ENCODE measurements around the gene WDR48.

Gene WDR48

GRCh38 chr3:39063143-39063542 is 11.3 kb downstream of the WDR48 start:
- Histone ChIP-seq H3K27me3 (ENCODE audit: control insufficient read depth, insufficient read depth, low read length) (no peaks in the 10 kb centered on the region), H3K27ac (ENCODE audit: low read depth, low read length) (no peak overlapping the region), H3K9ac (ENCODE audit: low read depth, low read length) (no peak overlapping the region), H3K4me1 (ENCODE audit: control insufficient read depth, insufficient read depth, low read length) (0 out of 2 replicates have a peak, but pooled peaks cover 4% of the 10 kb centered on the region), H3K9me3 (ENCODE audit: control insufficient read depth, insufficient read depth, low read length) (no peaks in the 10 kb centered on the region), H3K4me3 (ENCODE audit: low read depth, low read length) (no peak overlapping the region), H3K36me3 (ENCODE audit: control insufficient read depth, insufficient read depth, low read length) (peaks cover 24% of the 10 kb centered on the region)

GRCh38 chr3:39064646-39065045 is 12.8 kb downstream of the WDR48 start:
- no peak overlapping the region for H3K27ac ChIP-seq (ENCODE audit: low read depth, low read length)
- H3K4me1 ChIP-seq (ENCODE audit: control insufficient read depth, insufficient read depth, low read length), result 0 out of 2 replicates have a peak, but pooled peaks cover under 1% of the 10 kb centered on the region
- H3K36me3 ChIP-seq (ENCODE audit: control insufficient read depth, insufficient read depth, low read length), result peaks cover 38% of the 10 kb centered on the region
- no peaks in the 10 kb centered on the region for H3K27me3 ChIP-seq (ENCODE audit: control insufficient read depth, insufficient read depth, low read length)
- no peak overlapping the region for H3K4me3 ChIP-seq (ENCODE audit: low read depth, low read length)
- no peak overlapping the region for H3K9ac ChIP-seq (ENCODE audit: low read depth, low read length)
- H3K9me3 ChIP-seq (ENCODE audit: control insufficient read depth, insufficient read depth, low read length), result no peaks in the 10 kb centered on the region

GRCh38 chr3:39065197-39065596 is 13.4 kb downstream of the WDR48 start:
- Histone ChIP-seq H3K9ac (ENCODE audit: low read depth, low read length) (no peak overlapping the region), H3K27me3 (ENCODE audit: control insufficient read depth, insufficient read depth, low read length) (no peaks in the 10 kb centered on the region), H3K4me3 (ENCODE audit: low read depth, low read length) (no peak overlapping the region), H3K4me1 (ENCODE audit: control insufficient read depth, insufficient read depth, low read length) (no peaks in the 10 kb centered on the region), H3K27ac (ENCODE audit: low read depth, low read length) (no peak overlapping the region), H3K9me3 (ENCODE audit: control insufficient read depth, insufficient read depth, low read length) (no peaks in the 10 kb centered on the region), H3K36me3 (ENCODE audit: control insufficient read depth, insufficient read depth, low read length) (peaks cover 43% of the 10 kb centered on the region)

GRCh38 chr3:39067286-39067685 is 15.5 kb downstream of the WDR48 start:
- no peaks in the 10 kb centered on the region for H3K4me1 ChIP-seq (ENCODE audit: control insufficient read depth, insufficient read depth, low read length)
- H3K27me3 ChIP-seq (ENCODE audit: control insufficient read depth, insufficient read depth, low read length), result no peaks in the 10 kb centered on the region
- peaks cover 59% of the 10 kb centered on the region for H3K36me3 ChIP-seq (ENCODE audit: control insufficient read depth, insufficient read depth, low read length)
- no peak overlapping the region for H3K4me3 ChIP-seq (ENCODE audit: low read depth, low read length)
- no peak overlapping the region for H3K9ac ChIP-seq (ENCODE audit: low read depth, low read length)
- H3K27ac ChIP-seq (ENCODE audit: low read depth, low read length), result no peak overlapping the region
- no peaks in the 10 kb centered on the region for H3K9me3 ChIP-seq (ENCODE audit: control insufficient read depth, insufficient read depth, low read length)

- H3K9ac ChIP-seq (ENCODE audit: low read depth, low read length), result no peak overlapping the region
- H3K4me3 ChIP-seq (ENCODE audit: low read depth, low read length), result no peak overlapping the region
- no peak overlapping the region for H3K27ac ChIP-seq (ENCODE audit: low read depth, low read length)
- peaks cover 72% of the 10 kb centered on the region for H3K36me3 ChIP-seq (ENCODE audit: control insufficient read depth, insufficient read depth, low read length)
- H3K4me1 ChIP-seq (ENCODE audit: control insufficient read depth, insufficient read depth, low read length), result no peaks in the 10 kb centered on the region
- H3K27me3 ChIP-seq (ENCODE audit: control insufficient read depth, insufficient read depth, low read length), result no peaks in the 10 kb centered on the region
- H3K9me3 ChIP-seq (ENCODE audit: control insufficient read depth, insufficient read depth, low read length), result no peaks in the 10 kb centered on the region
Measured at GRCh38 chr3:39068556-39068955, 16.7 kb downstream of the WDR48 start.

- H3K4me1 ChIP-seq (ENCODE audit: control insufficient read depth, insufficient read depth, low read length), result no peaks in the 10 kb centered on the region
- H3K27me3 ChIP-seq (ENCODE audit: control insufficient read depth, insufficient read depth, low read length), result no peaks in the 10 kb centered on the region
- no peak overlapping the region for H3K4me3 ChIP-seq (ENCODE audit: low read depth, low read length)
- no peak overlapping the region for H3K9ac ChIP-seq (ENCODE audit: low read depth, low read length)
- no peak overlapping the region for H3K27ac ChIP-seq (ENCODE audit: low read depth, low read length)
- no peaks in the 10 kb centered on the region for H3K9me3 ChIP-seq (ENCODE audit: control insufficient read depth, insufficient read depth, low read length)
- peaks cover 82% of the 10 kb centered on the region for H3K36me3 ChIP-seq (ENCODE audit: control insufficient read depth, insufficient read depth, low read length)
Measured at GRCh38 chr3:39075910-39076309, 24.1 kb downstream of the WDR48 start.

- Histone ChIP-seq H3K27me3 (ENCODE audit: control insufficient read depth, insufficient read depth, low read length) (no peaks in the 10 kb centered on the region), H3K27ac (ENCODE audit: low read depth, low read length) (no peak overlapping the region), H3K9me3 (ENCODE audit: control insufficient read depth, insufficient read depth, low read length) (no peaks in the 10 kb centered on the region), H3K36me3 (ENCODE audit: control insufficient read depth, insufficient read depth, low read length) (peaks cover 60% of the 10 kb centered on the region), H3K9ac (ENCODE audit: low read depth, low read length) (no peak overlapping the region), H3K4me3 (ENCODE audit: low read depth, low read length) (no peak overlapping the region), H3K4me1 (ENCODE audit: control insufficient read depth, insufficient read depth, low read length) (no peaks in the 10 kb centered on the region)
Measured at GRCh38 chr3:39079530-39079929, 27.7 kb downstream of the WDR48 start.

- no peak overlapping the region for H3K9ac ChIP-seq (ENCODE audit: low read depth, low read length)
- H3K27me3 ChIP-seq (ENCODE audit: control insufficient read depth, insufficient read depth, low read length), result no peaks in the 10 kb centered on the region
- H3K4me1 ChIP-seq (ENCODE audit: control insufficient read depth, insufficient read depth, low read length), result no peaks in the 10 kb centered on the region
- H3K4me3 ChIP-seq (ENCODE audit: low read depth, low read length), result no peak overlapping the region
- no peak overlapping the region for H3K27ac ChIP-seq (ENCODE audit: low read depth, low read length)
- H3K36me3 ChIP-seq (ENCODE audit: control insufficient read depth, insufficient read depth, low read length), result peaks cover 57% of the 10 kb centered on the region
- no peaks in the 10 kb centered on the region for H3K9me3 ChIP-seq (ENCODE audit: control insufficient read depth, insufficient read depth, low read length)
Measured at GRCh38 chr3:39080026-39080425, 28.2 kb downstream of the WDR48 start.

GRCh38 chr3:39082666-39083313 is 31.0 kb downstream of the WDR48 start:
- peaks cover 58% of the 10 kb centered on the region for H3K36me3 ChIP-seq (ENCODE audit: control insufficient read depth, insufficient read depth, low read length)
- H3K27me3 ChIP-seq (ENCODE audit: control insufficient read depth, insufficient read depth, low read length), result no peaks in the 10 kb centered on the region
- H3K9ac ChIP-seq (ENCODE audit: low read depth, low read length), result no peak overlapping the region
- no peaks in the 10 kb centered on the region for H3K9me3 ChIP-seq (ENCODE audit: control insufficient read depth, insufficient read depth, low read length)
- no peak overlapping the region for H3K27ac ChIP-seq (ENCODE audit: low read depth, low read length)
- H3K4me3 ChIP-seq (ENCODE audit: low read depth, low read length), result no peak overlapping the region
- no peaks in the 10 kb centered on the region for H3K4me1 ChIP-seq (ENCODE audit: control insufficient read depth, insufficient read depth, low read length)

- H3K4me1 ChIP-seq (ENCODE audit: control insufficient read depth, insufficient read depth, low read length), result no peaks in the 10 kb centered on the region
- no peaks in the 10 kb centered on the region for H3K27me3 ChIP-seq (ENCODE audit: control insufficient read depth, insufficient read depth, low read length)
- no peak overlapping the region for H3K4me3 ChIP-seq (ENCODE audit: low read depth, low read length)
- no peaks in the 10 kb centered on the region for H3K9me3 ChIP-seq (ENCODE audit: control insufficient read depth, insufficient read depth, low read length)
- H3K36me3 ChIP-seq (ENCODE audit: control insufficient read depth, insufficient read depth, low read length), result peaks cover 75% of the 10 kb centered on the region
- no peak overlapping the region for H3K27ac ChIP-seq (ENCODE audit: low read depth, low read length)
- no peak overlapping the region for H3K9ac ChIP-seq (ENCODE audit: low read depth, low read length)
Measured at GRCh38 chr3:39086144-39086543, 34.3 kb downstream of the WDR48 start.

GRCh38 chr3:39088456-39088855 is 36.6 kb downstream of the WDR48 start:
- no peaks in the 10 kb centered on the region for H3K9me3 ChIP-seq (ENCODE audit: control insufficient read depth, insufficient read depth, low read length)
- H3K27me3 ChIP-seq (ENCODE audit: control insufficient read depth, insufficient read depth, low read length), result no peaks in the 10 kb centered on the region
- no peak overlapping the region for H3K4me3 ChIP-seq (ENCODE audit: low read depth, low read length)
- no peaks in the 10 kb centered on the region for H3K4me1 ChIP-seq (ENCODE audit: control insufficient read depth, insufficient read depth, low read length)
- peaks cover 93% of the 10 kb centered on the region for H3K36me3 ChIP-seq (ENCODE audit: control insufficient read depth, insufficient read depth, low read length)
- no peak overlapping the region for H3K9ac ChIP-seq (ENCODE audit: low read depth, low read length)
- no peak overlapping the region for H3K27ac ChIP-seq (ENCODE audit: low read depth, low read length)
